UCSD-AML1 (cell line): Measurements from ENCODE around the gene SOX13.

ENCODE experiments used
- DNase-seq: peaks from one replicate; lab custom pipeline; 2025; ENCODE audit not compliant: unreplicated experiment; lab: John Stamatoyannopoulos, UW

Gene SOX13

GRCh38 chr1:204062106-204062505 is 10.8 kb upstream of the SOX13 start:
- no peak for DNase-seq

DNA sequence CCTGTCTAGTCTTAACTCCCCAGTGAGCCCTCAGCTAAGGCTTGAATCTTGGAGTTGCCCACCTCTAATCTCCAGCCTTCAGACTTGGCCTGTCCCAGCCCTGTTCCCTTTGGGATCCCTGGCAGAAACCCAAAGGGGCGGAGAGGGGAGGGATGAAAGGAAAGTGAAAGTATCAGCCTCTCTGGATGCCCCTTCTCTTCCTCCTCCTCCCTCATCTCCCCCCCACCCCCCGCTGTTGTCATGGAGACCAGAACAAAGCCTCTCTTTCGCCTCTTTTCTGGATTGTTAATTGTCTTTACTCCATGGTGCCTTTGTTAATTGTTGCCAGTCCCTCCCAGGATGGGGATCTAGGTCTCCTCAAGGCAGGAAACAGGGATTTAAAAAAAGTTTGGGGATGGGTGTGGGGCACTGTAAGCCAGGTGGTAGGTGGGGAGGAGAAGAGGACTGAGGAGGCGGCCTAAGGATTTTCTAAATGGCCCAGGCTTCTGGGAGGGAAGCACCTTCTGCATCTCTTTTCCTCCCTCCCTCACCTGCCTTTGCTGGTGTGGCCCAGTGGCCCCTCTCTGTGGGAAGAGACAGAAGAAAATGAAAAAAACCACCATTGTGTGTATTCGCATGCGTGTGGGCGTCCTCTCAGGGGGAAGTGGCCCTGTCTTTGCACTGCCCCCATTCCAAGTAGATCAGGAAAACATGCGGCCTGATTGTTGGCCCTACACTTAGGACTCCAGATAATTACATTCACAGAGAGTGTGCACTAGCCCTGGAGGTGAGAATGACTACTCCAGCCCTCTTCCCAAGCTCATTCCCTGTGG is 7.5 kb upstream of the SOX13 start:
- no peak for DNase-seq

- no peak for DNase-seq
Observed at GRCh38 chr1:204065986-204066300, 7.0 kb upstream of the SOX13 start.

- DNase-seq: no peak
Observed at GRCh38 chr1:204067935-204068334, 5.0 kb upstream of the SOX13 start.

DNA sequence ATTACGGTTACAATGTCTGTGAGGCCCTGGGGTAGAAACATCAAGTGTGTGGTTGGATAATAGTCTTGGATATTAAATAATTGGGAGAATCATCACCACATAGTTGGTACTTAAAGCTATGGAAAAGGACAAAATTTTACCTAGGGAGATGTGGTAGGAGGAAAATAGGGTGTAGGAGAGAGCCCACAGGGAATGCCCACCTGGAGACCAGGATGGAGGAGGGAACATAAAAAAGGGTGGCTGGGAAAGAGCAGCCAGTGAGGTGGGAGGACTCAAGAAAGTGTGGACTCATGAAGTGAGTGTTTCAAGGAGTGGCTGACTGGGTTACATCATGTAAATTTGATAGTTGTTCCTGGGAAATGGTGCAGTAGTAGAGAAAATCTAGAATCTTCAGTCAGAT is 3.0 kb upstream of the SOX13 start:
- DNase-seq: no peak

GRCh38 chr1:204070895-204071294 is 2.0 kb upstream of the SOX13 start:
- no peak for DNase-seq

GRCh38 chr1:204073837-204074273 is 940 bp downstream of the SOX13 start:
- DNase-seq: no peak

GRCh38 chr1:204074274-204075138 is 1.6 kb downstream of the SOX13 start:
- DNase-seq: no peak

GRCh38 chr1:204075139-204075521 is 2.2 kb downstream of the SOX13 start:
- no peak for DNase-seq

DNA sequence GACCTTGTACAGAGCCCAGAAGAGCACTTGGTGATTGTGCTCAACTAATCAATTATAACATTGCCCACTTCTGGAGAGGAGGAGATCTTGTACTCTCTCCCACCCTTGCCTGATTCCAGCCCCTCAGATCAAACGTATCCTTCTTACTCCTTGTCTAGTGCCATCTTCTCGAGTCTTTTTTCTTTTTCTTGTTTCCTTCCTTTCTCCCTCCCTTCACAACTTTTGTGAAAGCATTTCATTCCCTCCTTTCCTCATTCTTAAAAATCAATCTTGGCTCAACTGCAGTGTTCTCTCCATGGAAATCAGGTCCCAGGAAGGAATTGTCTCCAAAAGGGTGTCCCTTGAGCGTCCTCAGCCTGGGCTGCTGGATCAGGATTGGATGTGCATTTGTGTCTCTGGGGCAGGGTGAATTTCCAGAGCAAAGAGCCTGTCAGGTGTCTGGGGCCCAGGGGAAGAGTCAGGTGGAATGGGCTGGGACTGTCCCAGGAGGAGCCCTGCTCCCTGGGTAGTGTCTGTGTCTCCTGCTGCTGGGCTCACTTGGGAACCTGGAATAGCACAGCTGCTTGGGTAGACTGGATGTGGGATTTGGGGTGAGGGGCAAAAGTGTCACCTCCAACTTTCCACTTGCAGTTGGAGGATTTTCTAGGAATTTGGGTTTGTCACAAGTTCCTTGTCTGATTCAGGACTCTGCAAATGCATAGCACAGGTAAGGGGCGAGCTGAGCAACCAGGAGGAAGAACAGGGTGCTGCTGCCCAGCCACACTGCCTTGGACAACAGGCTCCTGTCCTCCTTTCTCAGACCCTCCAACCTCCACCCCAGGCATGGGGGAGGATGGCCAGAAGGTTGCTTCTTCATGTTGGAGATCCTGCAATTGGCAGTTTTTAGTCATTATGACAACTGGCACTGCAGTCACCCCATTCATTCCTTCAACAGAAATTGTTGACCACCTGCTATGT is 3.3 kb downstream of the SOX13 start:
- no peak for DNase-seq

- DNase-seq: no peak
Observed at GRCh38 chr1:204076891-204077290, 4.0 kb downstream of the SOX13 start.

- DNase-seq: no peak
Observed at GRCh38 chr1:204077979-204078696, 5.2 kb downstream of the SOX13 start.

DNA sequence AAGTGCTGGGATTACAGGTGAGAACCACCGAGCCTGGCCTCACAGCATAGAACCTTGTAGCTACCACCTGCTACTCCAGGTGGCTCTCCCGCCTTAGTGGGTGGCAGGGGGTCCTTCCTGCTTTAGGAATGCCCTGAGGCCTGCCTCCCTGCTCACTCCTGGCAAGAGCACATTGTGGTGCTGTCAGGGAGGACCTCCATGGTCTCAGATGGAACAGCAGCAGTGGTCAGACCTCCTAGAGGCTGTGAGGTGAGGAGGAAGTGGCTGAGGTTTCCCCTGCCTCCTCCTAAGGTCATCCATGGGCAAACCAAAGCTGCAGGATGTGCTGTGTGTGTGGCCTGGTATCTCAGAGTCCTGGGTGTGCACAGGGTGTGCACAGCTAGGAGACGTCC is 6.7 kb downstream of the SOX13 start:
- DNase-seq: no peak

DNA sequence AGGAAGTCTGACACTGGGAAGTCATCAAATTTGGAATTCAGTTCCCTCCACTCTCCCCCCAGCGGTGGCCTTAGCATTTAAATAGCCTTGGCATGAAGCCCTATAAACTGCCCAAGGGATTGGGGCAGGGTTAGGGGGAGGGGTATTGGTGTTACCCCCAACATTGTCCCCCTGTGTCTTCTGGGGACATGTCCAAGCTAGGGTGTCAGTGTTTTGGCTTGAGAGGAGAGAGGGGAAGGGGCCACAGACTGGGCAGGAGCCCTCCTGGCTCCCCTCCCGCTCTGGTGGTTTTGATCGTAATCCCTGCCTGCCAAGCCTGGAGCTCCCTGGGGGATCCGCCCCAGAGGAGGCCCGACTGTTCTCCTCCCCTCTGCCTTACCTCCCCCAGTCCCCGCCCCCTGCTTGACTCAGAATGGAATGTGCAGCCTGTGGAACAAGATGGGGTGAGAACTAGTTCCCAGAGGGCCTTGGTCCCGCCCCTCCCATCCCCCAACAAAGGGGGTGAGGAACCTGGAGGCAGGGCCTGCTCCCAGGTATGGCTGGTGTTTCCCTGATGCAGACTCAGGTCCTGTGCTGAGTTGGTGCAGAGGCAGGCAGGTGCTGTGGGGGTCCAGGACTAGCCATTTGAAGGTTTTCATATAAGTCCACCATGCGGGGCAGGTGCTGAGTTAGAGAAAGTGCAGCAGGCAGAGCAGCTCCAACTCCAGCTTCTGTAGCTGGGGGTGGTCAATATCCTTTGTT is 7.4 kb downstream of the SOX13 start:
- no peak for DNase-seq

DNA sequence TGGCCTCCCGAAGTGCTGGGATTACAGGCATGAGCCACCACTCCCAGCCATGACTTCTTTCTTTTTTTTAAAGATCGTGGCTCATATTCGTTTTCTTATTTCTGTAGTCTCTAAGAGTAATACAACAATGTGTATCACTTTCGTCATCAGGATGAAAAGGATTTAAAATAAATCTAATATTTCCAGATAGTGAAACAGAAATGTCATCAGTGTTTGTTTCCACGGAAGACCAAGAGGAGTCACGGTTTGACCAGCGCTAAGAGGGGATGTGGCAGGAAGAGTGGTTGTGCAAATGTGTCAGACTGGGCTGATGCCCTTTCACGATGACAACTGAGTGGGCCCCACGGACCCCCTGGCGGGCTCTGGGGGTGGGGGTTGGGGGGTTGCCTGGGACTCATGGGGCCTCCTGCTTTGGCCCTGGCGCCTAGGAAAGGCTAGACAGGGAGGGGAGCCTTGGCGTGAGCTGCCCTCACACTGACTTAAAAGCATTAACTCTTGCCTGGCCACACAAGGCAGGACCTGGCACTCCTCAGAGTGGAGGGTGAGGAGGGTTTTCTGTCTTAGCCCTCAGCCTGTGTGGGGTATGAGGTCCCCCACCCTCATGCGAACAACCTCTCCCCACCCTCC is 8.4 kb downstream of the SOX13 start:
- no peak for DNase-seq

DNA sequence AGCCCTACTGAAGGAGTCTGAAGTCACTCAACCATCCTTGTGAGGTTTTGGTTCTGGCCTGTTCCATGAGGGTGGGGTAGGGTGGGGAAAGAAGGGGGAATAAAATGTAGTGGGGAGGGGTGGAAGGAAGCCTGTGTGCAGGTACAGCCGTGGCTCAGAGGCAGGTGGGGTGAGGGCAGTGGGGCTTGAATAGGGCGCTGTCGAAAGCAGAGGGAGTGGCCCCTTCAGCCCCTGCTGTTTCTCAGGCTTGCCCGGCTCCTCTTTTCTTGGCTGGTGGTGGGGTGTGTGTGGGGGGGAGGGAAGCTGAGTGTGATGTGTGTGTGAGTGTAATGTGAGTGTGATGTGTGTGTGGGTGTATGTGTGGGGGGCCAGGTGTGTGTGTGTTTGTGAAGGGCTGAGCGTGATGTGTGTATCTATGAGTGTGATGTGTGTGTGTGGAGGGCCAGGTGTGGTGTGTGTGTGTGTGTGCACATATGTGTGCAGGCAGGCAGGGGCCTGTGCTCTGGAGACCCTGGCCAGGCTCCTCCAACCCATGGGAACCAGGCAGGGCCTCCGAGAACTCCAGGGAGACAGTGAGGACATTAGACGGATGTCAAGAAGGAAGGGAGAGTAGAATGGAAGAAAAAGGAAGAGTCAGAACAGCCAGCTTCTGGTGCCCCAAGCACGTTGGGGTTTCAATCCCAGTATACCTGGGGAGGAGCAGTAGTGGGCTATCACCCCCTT is 9.0 kb downstream of the SOX13 start:
- DNase-seq: no peak

- no peak for DNase-seq
Observed at GRCh38 chr1:204083491-204083890, 10.6 kb downstream of the SOX13 start.

GRCh38 chr1:204084247-204084772 is 11.4 kb downstream of the SOX13 start:
- DNase-seq: no peak

GRCh38 chr1:204085876-204086275 is 13.0 kb downstream of the SOX13 start:
- no peak for DNase-seq
